ENCODE measurements around the gene BRD4.

BRD4 gene

GRCh38 chr19:15247107-15248014 lies 85.0 kb downstream of the BRD4 start:
- DNase-seq, result no peak

- DNase-seq, result no peak
Measured at GRCh38 chr19:15246198-15246481, 86.2 kb downstream of the BRD4 start.

GRCh38 chr19:15245370-15246197 lies 86.8 kb downstream of the BRD4 start:
- DNase-seq, result no peak

- DNase-seq, result no peak
Measured at GRCh38 chr19:15244808-15245207, 87.5 kb downstream of the BRD4 start.

- DNase-seq, result no peak
Measured at GRCh38 chr19:15244106-15244803, 88.1 kb downstream of the BRD4 start.

- no peak for DNase-seq
Measured at GRCh38 chr19:15243236-15243957, 88.9 kb downstream of the BRD4 start.

GRCh38 chr19:15241259-15241910 lies 91.0 kb downstream of the BRD4 start:
- no peak for DNase-seq

GRCh38 chr19:15240515-15240914 lies 91.8 kb downstream of the BRD4 start:
- no peak for DNase-seq

- DNase-seq, result no peak
Measured at GRCh38 chr19:15239337-15239949, 92.9 kb downstream of the BRD4 start.

GRCh38 chr19:15238639-15239155 lies 93.6 kb downstream of the BRD4 start:
- no peak for DNase-seq

- DNase-seq, result no peak
Measured at GRCh38 chr19:15237759-15238638, 94.3 kb downstream of the BRD4 start.

GRCh38 chr19:15236886-15237285 lies 95.5 kb downstream of the BRD4 start:
- no peak for DNase-seq

GRCh38 chr19:15235781-15236180 lies 96.6 kb downstream of the BRD4 start:
- DNase-seq, result no peak

GRCh38 chr19:15234431-15235130 lies 97.8 kb downstream of the BRD4 start:
- no peak for DNase-seq

GRCh38 chr19:15231271-15231670 lies 101.1 kb downstream of the BRD4 start:
- DNase-seq, result no peak

GRCh38 chr19:15227261-15227660 lies 105.1 kb downstream of the BRD4 start:
- DNase-seq, result no peak

- DNase-seq, result no peak
Measured at GRCh38 chr19:15225760-15226159, 106.6 kb downstream of the BRD4 start.

GRCh38 chr19:15223649-15224361 lies 108.5 kb downstream of the BRD4 start:
- DNase-seq, result no peak
